NCI-H82 treated with DMSO at 0.1 percent for 48 hours (cell line): ENCODE data around the gene AEBP2.

Experiments
- DNase-seq: peaks from one replicate; lab custom pipeline; 2025; ENCODE audit not compliant: unreplicated experiment; lab: John Stamatoyannopoulos, UW

The AEBP2 gene

GRCh38 chr12:19498099-19498498 is 58.8 kb downstream of the AEBP2 start:
- no peak for DNase-seq

- DNase-seq, result no peak
Observed at GRCh38 chr12:19499030-19499429, 59.7 kb downstream of the AEBP2 start.

- no peak for DNase-seq
Observed at GRCh38 chr12:19506497-19506896, 67.2 kb downstream of the AEBP2 start.

DNA sequence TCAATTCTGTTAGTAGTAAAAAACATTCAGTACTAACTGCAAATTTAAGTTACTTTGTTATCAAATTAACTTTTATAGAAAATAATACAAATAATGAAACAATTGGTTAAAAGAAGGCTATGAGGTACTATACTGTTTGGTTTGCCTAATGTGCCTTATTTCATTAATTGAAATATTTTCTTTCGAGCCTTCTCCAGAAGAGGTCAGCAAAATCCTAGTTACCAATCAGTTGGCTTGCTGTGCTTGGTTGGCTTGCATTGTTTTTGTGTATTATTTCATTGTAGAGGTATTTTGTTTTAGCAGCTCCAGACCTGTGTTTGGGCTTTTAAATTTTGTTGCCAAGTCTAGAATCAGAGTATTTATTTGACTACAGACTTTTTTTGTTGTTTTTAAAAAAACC is 68.5 kb downstream of the AEBP2 start:
- no peak for DNase-seq

DNA sequence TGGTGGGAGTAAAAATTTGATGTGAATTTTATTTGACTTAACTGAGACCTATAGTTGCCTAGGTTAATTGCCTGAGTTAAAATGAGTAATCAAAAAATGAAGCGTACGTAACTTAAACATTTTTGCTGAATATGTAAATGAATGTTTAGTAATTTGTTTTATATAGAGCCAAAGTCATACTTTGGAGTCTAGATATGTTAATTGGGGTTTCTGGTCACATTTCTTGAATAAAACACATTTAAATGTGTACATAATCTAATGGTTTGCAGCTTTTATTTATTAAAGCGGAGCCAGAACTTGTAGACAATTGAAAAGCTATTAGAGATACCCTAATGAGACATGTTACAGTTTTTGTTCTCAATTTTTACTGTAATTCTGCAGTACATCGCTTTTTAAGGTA is 71.2 kb downstream of the AEBP2 start:
- DNase-seq, result no peak

DNA sequence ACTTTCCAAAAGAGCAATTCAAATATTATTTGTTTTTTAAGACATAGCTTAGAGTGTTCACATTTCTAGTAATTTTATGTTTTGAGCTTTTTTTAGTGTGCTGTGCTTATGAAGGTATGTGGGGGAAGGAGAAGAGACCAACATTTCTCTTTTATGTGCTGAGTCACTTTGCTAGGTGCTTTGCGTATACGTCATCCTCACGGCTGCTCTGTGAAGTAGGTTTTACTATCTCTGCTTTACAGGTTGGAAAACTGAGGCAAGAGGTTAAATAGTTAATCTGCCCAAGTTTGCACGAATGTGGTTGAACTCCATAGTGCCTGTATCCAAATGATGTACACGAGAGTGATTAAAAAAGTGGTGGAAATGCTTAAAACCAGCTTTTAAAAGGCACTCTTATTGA is 75.9 kb downstream of the AEBP2 start:
- DNase-seq, result no peak

DNA sequence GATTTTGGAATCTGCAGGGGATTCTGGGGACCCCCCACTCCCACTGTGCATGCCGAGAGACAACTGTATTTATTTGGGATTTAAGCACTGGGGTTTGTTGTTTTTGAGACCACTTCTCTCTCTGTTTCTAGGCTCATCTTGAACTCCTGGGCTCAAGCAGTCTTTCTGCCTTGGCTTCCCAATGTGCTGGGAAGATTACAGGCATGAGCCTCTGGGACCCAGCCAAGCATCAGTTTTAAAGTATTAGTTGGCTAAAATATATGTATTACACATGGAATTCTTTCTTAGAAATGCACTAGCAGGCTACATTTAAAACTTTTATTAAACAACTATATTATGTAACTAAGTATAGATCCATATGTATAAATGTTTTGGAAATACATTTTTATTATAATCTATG is 78.3 kb downstream of the AEBP2 start:
- DNase-seq, result no peak

DNA sequence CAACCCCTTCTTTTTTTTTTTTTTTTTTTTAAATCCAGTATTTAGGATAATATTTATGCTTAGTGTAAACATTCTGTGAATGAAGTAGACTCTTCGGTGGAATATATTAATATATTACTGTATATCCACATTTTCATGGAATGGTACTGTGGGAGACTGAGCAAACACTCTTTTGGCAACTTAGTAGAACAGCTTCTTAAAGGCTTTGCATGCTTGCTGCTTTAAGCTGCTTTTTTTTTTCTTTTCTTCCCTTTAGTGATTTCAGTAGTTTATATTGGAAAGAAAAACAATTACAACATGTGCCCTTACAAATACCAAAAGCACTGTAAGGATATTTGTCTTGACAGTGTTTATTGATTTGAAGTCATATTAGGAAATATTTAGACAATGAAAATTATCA is 78.9 kb downstream of the AEBP2 start:
- DNase-seq, result no peak

- no peak for DNase-seq
Observed at GRCh38 chr12:19520646-19521415, 81.5 kb downstream of the AEBP2 start.

DNA sequence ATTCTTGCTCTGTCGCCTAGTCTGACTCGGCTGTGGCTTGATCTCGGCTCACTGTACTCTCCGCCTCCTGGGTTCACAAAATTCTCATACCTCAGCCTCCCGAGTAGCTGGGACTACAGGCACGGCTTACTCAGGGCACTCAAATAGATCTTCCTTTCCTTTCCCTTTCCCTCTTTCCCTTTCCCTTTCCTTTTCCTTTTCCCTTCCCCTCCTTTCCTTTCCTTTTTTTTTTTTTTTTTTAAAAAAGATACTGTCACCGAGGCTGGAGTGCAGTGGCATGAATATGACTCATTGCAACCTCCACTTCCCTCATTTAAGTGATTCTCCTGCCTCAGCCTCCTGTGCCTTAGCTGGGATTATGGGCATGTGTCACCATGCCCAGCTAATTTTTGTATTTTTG is 86.0 kb downstream of the AEBP2 start:
- DNase-seq, result no peak

DNA sequence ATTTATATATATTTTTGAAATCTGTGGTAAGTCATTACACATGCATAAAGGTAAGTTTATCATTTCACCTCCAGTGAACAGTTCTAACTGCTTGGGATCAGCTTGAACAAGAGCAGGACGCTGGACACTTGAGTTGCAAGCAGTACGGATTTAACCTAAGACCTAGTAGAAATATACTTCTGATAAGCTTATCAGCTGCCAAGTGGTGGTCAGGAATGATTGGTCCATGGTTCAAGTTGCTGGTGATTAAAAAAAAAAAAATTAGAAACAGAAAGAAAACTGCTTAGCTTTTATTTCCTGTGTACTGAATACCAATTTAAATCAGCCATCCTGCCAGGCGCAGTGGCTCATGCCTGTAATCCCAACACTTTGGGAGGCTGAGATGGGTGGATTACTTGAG is 88.6 kb downstream of the AEBP2 start:
- no peak for DNase-seq

DNA sequence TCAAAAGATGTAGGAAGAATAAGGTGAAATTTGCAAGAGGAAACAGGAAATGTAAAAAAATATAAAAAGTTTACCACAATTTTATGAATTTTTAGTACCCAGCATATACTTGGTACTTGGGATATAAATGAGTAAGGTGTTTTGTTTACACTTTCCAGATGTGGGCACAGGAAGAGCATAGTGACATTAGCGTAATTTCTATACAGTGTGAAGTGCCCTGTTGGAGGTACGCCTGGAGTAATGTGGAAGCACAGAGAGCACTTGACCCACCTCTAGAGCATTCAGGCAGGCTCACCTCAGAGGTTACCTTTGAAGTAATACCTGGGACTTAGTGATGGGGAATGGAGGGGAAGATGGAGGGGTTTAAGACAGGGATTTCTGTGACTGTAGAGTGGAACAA is 89.5 kb downstream of the AEBP2 start:
- DNase-seq, result no peak

DNA sequence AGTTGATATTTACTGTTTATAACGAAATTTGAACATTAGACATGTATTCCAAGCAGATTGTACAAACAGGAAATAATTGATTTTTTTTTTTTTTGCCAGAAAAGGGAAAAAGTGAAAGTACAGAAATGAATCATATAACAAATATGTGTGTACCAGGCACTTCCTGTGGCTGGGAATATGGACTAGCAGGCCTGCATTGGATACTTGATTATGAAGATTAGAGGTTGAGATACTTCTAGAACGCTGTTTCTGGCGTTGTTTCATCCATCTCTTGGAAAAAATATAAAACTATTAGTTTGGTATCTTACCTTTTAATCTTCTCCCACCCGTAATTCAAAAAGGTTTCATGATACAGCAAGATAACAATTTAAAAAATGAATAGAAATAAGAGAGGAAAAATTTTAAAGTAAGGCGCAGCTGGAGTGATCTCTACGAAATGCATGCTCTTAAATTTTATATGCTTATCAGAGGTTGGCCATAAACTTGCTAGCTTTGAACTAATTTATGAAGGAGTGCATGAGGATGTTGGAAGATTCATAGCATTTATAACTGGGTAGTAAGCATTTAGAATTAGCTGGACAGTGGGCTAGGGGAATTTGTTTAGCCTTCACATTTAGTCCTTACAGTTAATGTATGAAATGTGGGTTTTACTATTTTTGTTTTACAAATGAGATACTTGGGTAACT is 90.8 kb downstream of the AEBP2 start:
- DNase-seq, result no peak

GRCh38 chr12:19530637-19531023 is 91.3 kb downstream of the AEBP2 start:
- DNase-seq, result no peak

- no peak for DNase-seq
Observed at GRCh38 chr12:19533567-19533966, 94.3 kb downstream of the AEBP2 start.

DNA sequence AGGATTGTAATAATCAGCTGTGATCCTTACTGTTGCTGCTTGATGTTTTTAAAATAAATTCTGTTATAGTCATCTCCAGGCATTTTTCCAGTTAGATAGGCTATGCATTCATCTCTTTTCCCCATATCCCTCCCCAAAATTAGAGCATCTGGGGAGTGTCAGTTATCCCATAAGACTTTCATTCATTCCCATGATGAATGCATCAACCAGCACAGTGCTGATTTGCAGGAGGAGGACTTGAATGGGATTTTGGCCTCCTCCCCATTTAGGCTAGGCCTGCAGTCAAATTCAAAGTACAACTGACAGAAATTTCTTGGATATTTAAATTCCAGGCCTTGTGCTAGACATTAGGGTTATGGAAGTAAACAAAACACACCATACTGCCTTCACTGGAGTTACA is 99.8 kb downstream of the AEBP2 start:
- DNase-seq, result no peak

GRCh38 chr12:19539836-19540235 is 100.5 kb downstream of the AEBP2 start:
- no peak for DNase-seq

DNA sequence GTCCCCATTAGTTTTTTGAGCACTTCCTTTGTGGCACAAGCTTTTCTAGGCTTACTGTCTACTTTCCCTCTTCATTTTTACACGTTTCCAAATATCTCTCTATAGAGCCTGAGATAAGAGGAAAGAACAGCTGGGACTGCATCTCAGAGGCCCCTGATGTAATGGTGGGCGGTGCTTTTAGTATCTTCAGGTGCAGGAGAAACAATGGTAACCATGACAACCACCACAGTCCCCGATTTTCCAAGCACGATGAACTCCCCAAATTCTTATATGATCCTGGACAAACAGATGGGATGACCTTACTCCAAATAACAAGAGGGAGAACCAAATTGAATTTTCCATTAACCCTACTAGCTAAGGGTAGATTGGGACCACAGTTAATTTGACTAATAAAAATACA is 103.3 kb downstream of the AEBP2 start:
- DNase-seq, result no peak

DNA sequence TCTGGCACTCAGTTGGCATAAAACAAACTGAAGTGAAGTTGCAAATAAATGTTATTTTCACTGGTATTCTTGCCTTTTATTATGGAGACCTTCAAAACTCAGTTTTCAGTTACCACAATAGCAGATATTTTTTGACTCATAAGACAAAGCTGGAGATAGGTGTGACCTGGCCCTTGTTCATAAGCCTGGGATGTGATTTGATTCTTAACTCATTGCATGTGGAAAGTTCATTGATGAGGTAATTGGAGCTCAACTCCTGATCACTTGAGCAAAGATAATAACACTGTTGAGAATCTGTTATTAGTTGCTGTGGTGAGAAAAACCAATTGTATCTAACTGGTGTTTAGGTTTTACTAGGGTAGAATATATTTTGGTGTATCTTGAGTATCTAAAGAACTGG is 105.1 kb downstream of the AEBP2 start:
- no peak for DNase-seq

GRCh38 chr12:19545301-19545700 is 106.0 kb downstream of the AEBP2 start:
- no peak for DNase-seq

GRCh38 chr12:19546027-19546426 is 106.7 kb downstream of the AEBP2 start:
- DNase-seq, result no peak

DNA sequence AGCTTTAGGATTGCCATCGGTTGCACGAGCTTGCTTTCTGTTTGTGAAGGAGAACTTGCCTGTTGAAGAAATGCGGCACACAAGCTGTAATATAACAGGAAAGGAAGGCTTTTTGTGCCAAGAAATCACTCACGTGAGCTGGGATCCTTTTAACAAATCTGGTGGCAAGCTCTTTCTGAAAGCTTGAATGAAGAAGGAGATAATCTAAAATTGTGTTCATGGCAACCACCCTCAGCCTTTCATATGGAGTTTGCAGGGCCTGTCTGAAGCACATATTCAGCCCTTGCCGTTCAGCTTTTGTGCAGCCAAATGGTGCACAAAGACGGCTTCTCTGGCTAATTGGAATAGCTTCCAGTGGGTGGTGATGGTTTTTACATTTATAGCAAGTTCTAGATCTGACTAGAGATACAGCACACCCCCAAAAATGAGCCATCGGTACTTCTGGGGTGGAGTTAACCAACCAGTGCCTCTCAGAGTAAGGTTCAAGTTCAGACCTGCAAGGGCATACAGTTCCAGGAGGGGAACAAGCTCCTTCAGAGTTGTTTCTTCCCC is 107.4 kb downstream of the AEBP2 start:
- no peak for DNase-seq

GRCh38 chr12:19547271-19547671 is 108.0 kb downstream of the AEBP2 start:
- no peak for DNase-seq
